ENCODE data around the gene ARFRP1. TPM values are rescaled to one million over a fixed set of nuclear protein-coding genes. Genes with fewer than 3 reads are reported as not detected.
"Not testable (repeated sequence)": the region's sequence is repeated elsewhere in the genome, so short reads cannot be mapped to it uniquely, and the experiment has no call there.

Gene ARFRP1
- total RNA-seq, 2 donors from 2014 or later: 35.3 to 76.9 TPM

DNA sequence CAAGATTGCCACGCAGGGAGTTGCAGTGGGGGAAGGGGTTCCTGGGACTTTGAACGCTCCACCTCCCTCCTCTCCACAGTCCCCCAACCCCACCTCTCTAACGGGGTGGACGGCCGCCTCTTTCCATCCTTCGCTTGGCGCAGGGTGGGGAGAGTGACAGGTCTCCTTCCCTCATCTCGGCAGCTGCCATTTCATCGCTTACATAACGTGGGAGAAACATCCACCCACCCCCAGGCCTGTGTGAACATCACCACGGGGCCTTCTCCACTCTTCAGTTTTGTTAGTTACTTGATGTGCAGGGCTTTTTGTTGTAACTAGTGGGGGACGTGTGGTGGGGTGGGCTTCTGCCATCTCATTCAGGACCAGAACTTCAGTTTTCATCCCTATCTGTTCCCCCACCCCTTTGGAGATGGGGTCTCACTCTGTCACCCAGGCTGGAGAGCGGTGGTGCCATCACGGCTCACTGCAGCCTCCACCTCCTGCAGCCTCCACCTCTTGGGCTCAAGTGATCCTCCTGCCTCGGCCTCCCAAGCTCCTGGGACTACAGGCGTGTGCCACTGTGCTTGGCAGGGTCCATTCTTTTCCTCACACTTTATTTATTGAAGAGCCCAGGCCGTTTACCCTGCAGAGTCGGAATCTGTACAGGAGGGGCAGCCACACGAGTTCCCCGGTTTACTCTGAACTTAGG, 32.0 kb downstream of the ARFRP1 start:
- H3K27ac ChIP-seq: no peak overlapping the region
- no peak overlapping the region for H3K4me3 ChIP-seq
- H3K4me1 ChIP-seq: no peaks in the 10 kb centered on the region
- intact Hi-C loops (cut with DNase I): no loop called here
- no peaks in the 10 kb centered on the region for H3K36me3 ChIP-seq
- H3K9ac ChIP-seq (ENCODE audit: low read depth in 2 of 2, low read length in 2 of 2): no peak overlapping the region
- no peaks in the 10 kb centered on the region for H3K27me3 ChIP-seq
- DNase-seq: no peak
- TF ChIP-seq, protein P1, sequence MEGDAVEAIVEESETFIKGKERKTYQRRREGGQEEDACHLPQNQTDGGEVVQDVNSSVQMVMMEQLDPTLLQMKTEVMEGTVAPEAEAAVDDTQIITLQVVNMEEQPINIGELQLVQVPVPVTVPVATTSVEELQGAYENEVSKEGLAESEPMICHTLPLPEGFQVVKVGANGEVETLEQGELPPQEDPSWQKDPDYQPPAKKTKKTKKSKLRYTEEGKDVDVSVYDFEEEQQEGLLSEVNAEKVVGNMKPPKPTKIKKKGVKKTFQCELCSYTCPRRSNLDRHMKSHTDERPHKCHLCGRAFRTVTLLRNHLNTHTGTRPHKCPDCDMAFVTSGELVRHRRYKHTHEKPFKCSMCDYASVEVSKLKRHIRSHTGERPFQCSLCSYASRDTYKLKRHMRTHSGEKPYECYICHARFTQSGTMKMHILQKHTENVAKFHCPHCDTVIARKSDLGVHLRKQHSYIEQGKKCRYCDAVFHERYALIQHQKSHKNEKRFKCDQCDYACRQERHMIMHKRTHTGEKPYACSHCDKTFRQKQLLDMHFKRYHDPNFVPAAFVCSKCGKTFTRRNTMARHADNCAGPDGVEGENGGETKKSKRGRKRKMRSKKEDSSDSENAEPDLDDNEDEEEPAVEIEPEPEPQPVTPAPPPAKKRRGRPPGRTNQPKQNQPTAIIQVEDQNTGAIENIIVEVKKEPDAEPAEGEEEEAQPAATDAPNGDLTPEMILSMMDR (IDR thresholded peaks at IDR 0.05): no peak
- H3K9me3 ChIP-seq: no peaks in the 10 kb centered on the region

DNA sequence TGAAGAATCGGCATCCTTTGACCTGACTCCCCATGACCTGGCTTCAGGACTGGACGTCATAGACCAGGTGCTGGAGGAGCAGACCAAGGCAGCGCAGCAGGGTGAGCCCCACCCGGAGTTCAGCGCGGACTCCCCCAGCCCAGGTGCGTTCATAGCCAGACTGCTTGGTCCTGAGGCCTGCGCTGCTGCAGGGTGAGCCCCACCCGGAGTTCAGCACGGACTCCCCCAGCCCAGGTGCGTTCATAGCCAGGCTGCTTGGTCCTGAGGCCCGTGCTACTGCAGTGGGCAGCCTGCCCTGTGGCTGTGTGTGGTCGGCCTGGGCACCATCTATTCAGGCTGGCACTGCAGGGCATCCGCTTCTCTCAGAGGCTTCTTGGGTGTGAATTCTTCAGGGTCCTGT, 33.8 kb downstream of the ARFRP1 start:
- DNase-seq: no peak
- Histone ChIP-seq H3K27me3 (no peaks in the 10 kb centered on the region), H3K36me3 (no peaks in the 10 kb centered on the region), H3K4me3 (no peak overlapping the region), H3K27ac (no peak overlapping the region), H3K9ac (ENCODE audit: low read depth in 2 of 2, low read length in 2 of 2) (no peak overlapping the region), H3K4me1 (no peaks in the 10 kb centered on the region), H3K9me3 (no peaks in the 10 kb centered on the region)
- intact Hi-C loops (cut with DNase I): no loop called here
- TF ChIP-seq, protein P1 (IDR thresholded peaks at IDR 0.05): no peak

- no peaks in the 10 kb centered on the region for H3K27me3 ChIP-seq
- intact Hi-C loops (cut with DNase I): no loop called here
- H3K36me3 ChIP-seq: no peaks in the 10 kb centered on the region
- H3K4me3 ChIP-seq: no peak overlapping the region
- no peaks in the 10 kb centered on the region for H3K4me1 ChIP-seq
- DNase-seq: no peak
- no peak overlapping the region for H3K27ac ChIP-seq
- TF ChIP-seq, protein P1 (IDR thresholded peaks at IDR 0.05): no peak
- no peaks in the 10 kb centered on the region for H3K9me3 ChIP-seq
- H3K9ac ChIP-seq (ENCODE audit: low read depth in 2 of 2, low read length in 2 of 2): no peak overlapping the region
Measured at GRCh38 chr20:63672666-63673065, 35.1 kb downstream of the ARFRP1 start.

DNA sequence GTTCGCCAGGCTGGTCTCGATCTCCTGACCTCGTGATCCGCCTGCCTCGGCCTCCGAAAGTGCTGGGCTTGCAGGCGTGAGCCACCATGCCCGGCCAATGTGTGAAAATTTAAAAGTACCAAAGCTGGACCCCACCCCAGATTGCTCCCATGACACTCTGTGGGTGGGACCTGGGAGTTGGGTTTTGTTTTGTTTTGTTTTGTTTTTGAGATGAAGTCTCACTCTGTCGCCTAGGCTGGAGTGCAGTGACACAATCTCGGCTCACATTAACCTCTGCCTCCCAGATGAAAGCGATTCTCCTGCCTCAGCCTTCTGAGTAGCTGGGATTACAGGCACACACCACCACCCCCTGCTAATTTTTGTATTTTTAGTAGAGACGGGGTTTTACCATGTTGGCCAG, 36.1 kb downstream of the ARFRP1 start:
- H3K27ac ChIP-seq; H3K36me3 ChIP-seq; intact Hi-C loops (cut with DNase I); H3K27me3 ChIP-seq; H3K4me1 ChIP-seq; H3K9me3 ChIP-seq; H3K9ac ChIP-seq (ENCODE audit: low read depth in 2 of 2, low read length in 2 of 2); H3K4me3 ChIP-seq; DNase-seq: not testable (repeated sequence)

GRCh38 chr20:63668351-63668750, 39.4 kb downstream of the ARFRP1 start:
- TF ChIP-seq, protein P1 (IDR thresholded peaks at IDR 0.05): no peak
- intact Hi-C loops (cut with DNase I): no loop called here
- Histone ChIP-seq H3K4me1 (no peaks in the 10 kb centered on the region), H3K9ac (ENCODE audit: low read depth in 2 of 2, low read length in 2 of 2) (no peak overlapping the region), H3K9me3 (no peaks in the 10 kb centered on the region), H3K4me3 (no peak overlapping the region), H3K27me3 (no peaks in the 10 kb centered on the region), H3K36me3 (no peaks in the 10 kb centered on the region), H3K27ac (no peak overlapping the region)
- DNase-seq: no peak

DNA sequence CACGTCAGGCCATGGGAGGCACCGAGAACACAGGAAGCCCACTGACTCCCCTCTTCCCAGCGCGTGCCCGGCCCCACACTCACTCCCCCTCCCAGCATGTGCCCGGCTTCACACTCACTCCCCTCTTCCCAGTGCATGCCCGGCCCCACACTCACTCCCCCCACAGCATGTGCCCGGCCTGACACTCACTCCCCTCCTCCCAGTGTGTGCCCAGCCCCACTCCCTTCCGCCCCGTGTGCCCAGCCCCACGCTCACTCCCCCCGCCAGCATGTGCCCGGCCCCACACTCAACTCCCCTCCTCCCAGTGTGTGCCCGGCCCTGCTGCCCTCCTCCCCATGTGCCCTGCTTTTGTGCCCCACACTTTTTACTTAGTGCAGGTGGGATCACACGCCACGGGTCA, 39.9 kb downstream of the ARFRP1 start:
- no peak overlapping the region for H3K4me3 ChIP-seq
- intact Hi-C loops (cut with DNase I): no loop called here
- H3K36me3 ChIP-seq: no peaks in the 10 kb centered on the region
- no peak overlapping the region for H3K27ac ChIP-seq
- no peaks in the 10 kb centered on the region for H3K27me3 ChIP-seq
- TF ChIP-seq, protein P1 (IDR thresholded peaks at IDR 0.05): no peak
- no peak for DNase-seq
- no peaks in the 10 kb centered on the region for H3K4me1 ChIP-seq
- H3K9ac ChIP-seq (ENCODE audit: low read depth in 2 of 2, low read length in 2 of 2): no peak overlapping the region
- H3K9me3 ChIP-seq: no peaks in the 10 kb centered on the region
